Right lobe of liver (tissue), 4 donors: ENCODE results near the gene DCST2.

ENCODE experiments used
- POLR2A ChIP-seq: fragments of 450-650 bp; IDR thresholded peaks from one replicate; pipeline ENCODE4 v1.6.1; 2017; ENCODE audit warnings: antibody characterized with exemption, mild to moderate bottlenecking
- TF ChIP-seq, protein P1 (sequence below), 4 donors: fragments of 200-600 bp in 3 of 4; fragments of 450-650 bp in 1 of 4; IDR thresholded peaks; one replicate each; pipeline versions ENCODE4 v1.5.1 to v1.8.0; 2016 to 2022; ENCODE audit warnings: antibody characterized with exemption in 4 of 4, mild to moderate bottlenecking in 2 of 4
- donor health status: DM: no; HTN: no; CAD: no.
- donor health status: DM: no; HTN: no; CAD: no.
- donor health status: DM: no; HTN: yes; CAD: no.

DNA sequence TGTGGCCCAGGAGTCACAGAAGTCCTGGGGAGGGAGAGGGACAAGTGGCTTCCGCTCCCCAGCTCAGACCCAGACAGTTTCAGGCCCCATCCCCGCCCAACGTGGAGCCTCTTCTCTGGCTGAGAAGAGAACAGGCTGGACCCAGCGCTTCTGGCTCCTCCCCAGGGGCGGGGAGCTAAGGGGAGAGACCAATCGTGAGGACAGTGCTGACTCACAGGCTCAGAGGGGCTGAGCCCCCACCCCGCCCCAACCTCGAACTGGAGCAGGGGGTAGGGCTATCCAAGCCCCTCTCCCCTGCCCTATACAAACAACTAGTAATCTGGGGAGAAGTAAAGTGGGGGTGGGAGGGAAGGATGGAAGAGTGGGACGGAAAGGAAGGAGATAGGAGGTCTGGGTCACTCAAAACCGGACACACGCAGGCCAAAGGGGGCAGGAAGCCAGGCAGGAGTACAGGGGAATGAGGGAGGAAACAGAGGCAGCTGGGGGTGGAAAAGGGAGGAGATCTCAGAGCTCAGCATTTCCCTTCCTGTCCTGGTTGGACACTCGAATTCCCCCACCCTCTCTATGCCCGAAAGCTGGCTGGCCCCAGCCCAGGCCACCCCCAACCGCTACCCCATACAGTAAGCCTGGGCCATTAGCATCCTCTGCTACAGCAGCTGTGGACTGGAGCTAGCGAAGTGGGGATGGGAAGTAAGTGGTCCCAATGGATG lies 62.8 kb downstream of the DCST2 start, which contains the start of gene SHC1:
- TF ChIP-seq, protein P1, sequence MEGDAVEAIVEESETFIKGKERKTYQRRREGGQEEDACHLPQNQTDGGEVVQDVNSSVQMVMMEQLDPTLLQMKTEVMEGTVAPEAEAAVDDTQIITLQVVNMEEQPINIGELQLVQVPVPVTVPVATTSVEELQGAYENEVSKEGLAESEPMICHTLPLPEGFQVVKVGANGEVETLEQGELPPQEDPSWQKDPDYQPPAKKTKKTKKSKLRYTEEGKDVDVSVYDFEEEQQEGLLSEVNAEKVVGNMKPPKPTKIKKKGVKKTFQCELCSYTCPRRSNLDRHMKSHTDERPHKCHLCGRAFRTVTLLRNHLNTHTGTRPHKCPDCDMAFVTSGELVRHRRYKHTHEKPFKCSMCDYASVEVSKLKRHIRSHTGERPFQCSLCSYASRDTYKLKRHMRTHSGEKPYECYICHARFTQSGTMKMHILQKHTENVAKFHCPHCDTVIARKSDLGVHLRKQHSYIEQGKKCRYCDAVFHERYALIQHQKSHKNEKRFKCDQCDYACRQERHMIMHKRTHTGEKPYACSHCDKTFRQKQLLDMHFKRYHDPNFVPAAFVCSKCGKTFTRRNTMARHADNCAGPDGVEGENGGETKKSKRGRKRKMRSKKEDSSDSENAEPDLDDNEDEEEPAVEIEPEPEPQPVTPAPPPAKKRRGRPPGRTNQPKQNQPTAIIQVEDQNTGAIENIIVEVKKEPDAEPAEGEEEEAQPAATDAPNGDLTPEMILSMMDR (IDR thresholded peaks at IDR 0.05): no peak
- TF ChIP-seq POLR2A: peak; percentile 97
